ENCODE data around the gene SLC22A5. TPM values are rescaled to one million over a fixed set of nuclear protein-coding genes. Genes with fewer than 3 reads are reported as not detected.

SLC22A5 gene
- total RNA-seq, 1 experiment from 2014 or later: 20.2 TPM

DNA sequence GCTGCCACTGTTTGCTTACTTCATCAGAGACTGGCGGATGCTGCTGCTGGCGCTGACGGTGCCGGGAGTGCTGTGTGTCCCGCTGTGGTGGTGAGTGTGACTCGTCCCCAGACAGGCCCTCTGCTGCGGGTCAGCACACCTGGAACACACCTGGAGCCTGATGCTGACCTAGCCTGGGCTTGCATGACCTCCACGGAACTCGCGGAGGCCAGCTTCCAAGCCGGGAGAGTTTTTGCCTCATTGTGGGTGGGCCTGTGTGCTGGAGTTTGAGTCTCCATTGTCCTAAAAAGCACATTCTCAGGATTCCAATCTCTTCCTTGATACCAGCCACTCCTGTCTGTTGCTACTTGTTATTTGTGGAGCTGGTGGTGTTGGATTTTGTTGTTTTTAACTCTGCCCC lies 47.2 kb upstream of the SLC22A5 start:
- peaks cover 13% of the 10 kb centered on the region for H3K4me1 Mint-ChIP-seq (ENCODE audit: low read depth, unreplicated experiment)
- H3K27ac Mint-ChIP-seq (ENCODE audit: unreplicated experiment): peak overlapping the region; percentile 13
- H3K4me3 Mint-ChIP-seq (ENCODE audit: unreplicated experiment): no peak overlapping the region
- Histone ChIP-seq H3K36me3 (ENCODE audit: control insufficient read depth, insufficient read depth, low read length) (no peaks in the 10 kb centered on the region; the same call in none of the 2 replicates), H3K4me3 (ENCODE audit: low read depth, low read length) (no peak overlapping the region), H3K27me3 (replicated peaks; ENCODE audit: control insufficient read depth, insufficient read depth, low read length) (no peaks in the 10 kb centered on the region), H3K4me1 (peaks cover 13% of the 10 kb centered on the region), H3K9me3 (no peaks in the 10 kb centered on the region)
- no peaks in the 10 kb centered on the region for H3K9me3 Mint-ChIP-seq (ENCODE audit: unreplicated experiment)
- TF ChIP-seq, protein P1, sequence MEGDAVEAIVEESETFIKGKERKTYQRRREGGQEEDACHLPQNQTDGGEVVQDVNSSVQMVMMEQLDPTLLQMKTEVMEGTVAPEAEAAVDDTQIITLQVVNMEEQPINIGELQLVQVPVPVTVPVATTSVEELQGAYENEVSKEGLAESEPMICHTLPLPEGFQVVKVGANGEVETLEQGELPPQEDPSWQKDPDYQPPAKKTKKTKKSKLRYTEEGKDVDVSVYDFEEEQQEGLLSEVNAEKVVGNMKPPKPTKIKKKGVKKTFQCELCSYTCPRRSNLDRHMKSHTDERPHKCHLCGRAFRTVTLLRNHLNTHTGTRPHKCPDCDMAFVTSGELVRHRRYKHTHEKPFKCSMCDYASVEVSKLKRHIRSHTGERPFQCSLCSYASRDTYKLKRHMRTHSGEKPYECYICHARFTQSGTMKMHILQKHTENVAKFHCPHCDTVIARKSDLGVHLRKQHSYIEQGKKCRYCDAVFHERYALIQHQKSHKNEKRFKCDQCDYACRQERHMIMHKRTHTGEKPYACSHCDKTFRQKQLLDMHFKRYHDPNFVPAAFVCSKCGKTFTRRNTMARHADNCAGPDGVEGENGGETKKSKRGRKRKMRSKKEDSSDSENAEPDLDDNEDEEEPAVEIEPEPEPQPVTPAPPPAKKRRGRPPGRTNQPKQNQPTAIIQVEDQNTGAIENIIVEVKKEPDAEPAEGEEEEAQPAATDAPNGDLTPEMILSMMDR (IDR thresholded peaks at IDR 0.05; ENCODE audit: insufficient read depth in 1 of 2, low read depth in 1 of 2, low read length in 1 of 2, severe bottlenecking in 1 of 2, unreplicated experiment in 1 of 2): no peak
- ChIA-PET POLR2A (interaction anchor here (0.6 kb wide), 1 partner anchor 47 kb away, joined by 3 read pairs; the partner anchor contains the start of gene SLC22A5), CTCF (interaction anchor here (0.9 to 1.5 kb wide), 2 partner anchors 29 to 50 kb away, joined by 3 to 4 read pairs; no protein-coding TSS in a partner anchor)
- H3K27me3 Mint-ChIP-seq (ENCODE audit: insufficient read depth, unreplicated experiment): no peaks in the 10 kb centered on the region
- peak; percentile 37 to 48 for DNase-seq
- intact Hi-C loops (cut with micrococcal nuclease; ENCODE audit: unreplicated experiment): loop anchor here (2.0 kb wide), 1 partner anchor 27 kb away; the partner anchor contains the start of gene SLC22A4
- no peaks in the 10 kb centered on the region for H3K36me3 Mint-ChIP-seq (ENCODE audit: insufficient read depth, unreplicated experiment)
- BruUV-seq (replicated peaks): no TSS peak

DNA sequence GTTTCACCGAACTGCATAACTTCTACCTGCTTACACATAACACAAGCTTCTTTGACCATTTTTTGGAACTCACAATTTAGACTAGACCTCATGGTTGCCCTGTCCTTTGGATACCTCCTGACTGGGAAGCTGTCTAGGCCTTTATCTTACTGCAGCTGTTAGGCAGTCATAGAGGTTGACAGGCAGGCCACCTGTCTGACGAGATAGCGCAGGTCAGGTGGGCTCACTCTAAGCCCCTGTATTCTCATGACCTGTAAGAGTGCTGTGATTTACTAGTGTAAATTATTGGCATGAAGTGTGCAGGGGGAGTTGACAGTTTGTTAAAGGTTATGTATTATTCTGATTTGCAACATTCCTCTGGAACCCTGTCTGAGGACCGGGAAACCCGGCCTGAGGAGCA lies 46.3 kb upstream of the SLC22A5 start:
- Mint-ChIP-seq H3K27me3 (ENCODE audit: insufficient read depth, unreplicated experiment) (no peaks in the 10 kb centered on the region), H3K4me1 (ENCODE audit: low read depth, unreplicated experiment) (peaks cover 13% of the 10 kb centered on the region), H3K9me3 (ENCODE audit: unreplicated experiment) (no peaks in the 10 kb centered on the region), H3K4me3 (ENCODE audit: unreplicated experiment) (no peak overlapping the region), H3K27ac (ENCODE audit: unreplicated experiment) (peak overlapping the region; percentile 13), H3K36me3 (ENCODE audit: insufficient read depth, unreplicated experiment) (no peaks in the 10 kb centered on the region)
- BruUV-seq (replicated peaks): no TSS peak
- Histone ChIP-seq H3K4me3 (ENCODE audit: low read depth, low read length) (no peak overlapping the region), H3K4me1 (peaks cover 13% of the 10 kb centered on the region), H3K9me3 (no peaks in the 10 kb centered on the region), H3K36me3 (ENCODE audit: control insufficient read depth, insufficient read depth, low read length) (no peaks in the 10 kb centered on the region; the same call in none of the 2 replicates), H3K27me3 (replicated peaks; ENCODE audit: control insufficient read depth, insufficient read depth, low read length) (no peaks in the 10 kb centered on the region)
- no peak for DNase-seq
- ChIA-PET POLR2A (interaction anchor here (1.3 kb wide), 1 partner anchor 29 kb away, joined by 3 read pairs; the partner anchor contains the start of gene SLC22A4), CTCF (interaction anchor here (0.9 to 1.5 kb wide), 2 partner anchors 30 to 51 kb away, joined by 3 to 4 read pairs; no protein-coding TSS in a partner anchor)
- TF ChIP-seq, protein P1 (IDR thresholded peaks at IDR 0.05; ENCODE audit: insufficient read depth in 1 of 2, low read depth in 1 of 2, low read length in 1 of 2, severe bottlenecking in 1 of 2, unreplicated experiment in 1 of 2): no peak
- intact Hi-C loops (cut with micrococcal nuclease; ENCODE audit: unreplicated experiment): loop anchor here (2.0 kb wide), 1 partner anchor 28 kb away; the partner anchor contains the start of gene SLC22A4

DNA sequence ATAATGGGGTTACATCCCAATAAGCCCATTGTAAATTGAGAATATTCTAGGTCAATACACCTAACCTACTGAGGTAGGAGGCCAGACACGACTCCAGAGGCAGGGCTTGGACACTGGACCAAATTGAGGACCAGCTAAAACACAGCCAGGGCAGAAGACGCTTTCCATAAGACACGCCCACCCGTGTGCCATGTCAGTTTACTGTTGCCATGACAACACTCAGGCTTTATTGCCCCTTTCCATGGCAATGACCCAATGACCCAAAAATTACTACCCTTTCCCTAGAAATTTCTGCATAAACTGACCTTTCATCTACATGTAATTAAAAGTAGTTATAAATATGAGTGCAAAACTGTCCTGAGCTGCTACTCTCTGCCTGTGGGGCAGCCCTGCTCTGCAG lies 43.8 kb upstream of the SLC22A5 start:
- DNase-seq: no peak
- Mint-ChIP-seq H3K4me3 (ENCODE audit: unreplicated experiment) (no peak overlapping the region), H3K27ac (ENCODE audit: unreplicated experiment) (no peak overlapping the region), H3K9me3 (ENCODE audit: unreplicated experiment) (no peaks in the 10 kb centered on the region), H3K36me3 (ENCODE audit: insufficient read depth, unreplicated experiment) (no peaks in the 10 kb centered on the region), H3K27me3 (ENCODE audit: insufficient read depth, unreplicated experiment) (no peaks in the 10 kb centered on the region), H3K4me1 (ENCODE audit: low read depth, unreplicated experiment) (peaks cover 13% of the 10 kb centered on the region)
- no peak overlapping the region for H3K4me3 ChIP-seq (ENCODE audit: low read depth, low read length)
- intact Hi-C loops (cut with micrococcal nuclease; ENCODE audit: unreplicated experiment): no loop called here
- ChIA-PET POLR2A (no interaction called here), CTCF (no interaction called here)
- no peaks in the 10 kb centered on the region for H3K9me3 ChIP-seq
- no peaks in the 10 kb centered on the region for H3K27me3 ChIP-seq (replicated peaks; ENCODE audit: control insufficient read depth, insufficient read depth, low read length)
- no TSS peak for BruUV-seq (replicated peaks)
- TF ChIP-seq, protein P1 (IDR thresholded peaks at IDR 0.05; ENCODE audit: insufficient read depth in 1 of 2, low read depth in 1 of 2, low read length in 1 of 2, severe bottlenecking in 1 of 2, unreplicated experiment in 1 of 2): no peak
- H3K4me1 ChIP-seq: peaks cover 13% of the 10 kb centered on the region
- no peaks in the 10 kb centered on the region; the same call in none of the 2 replicates for H3K36me3 ChIP-seq (ENCODE audit: control insufficient read depth, insufficient read depth, low read length)
